Kidney epithelial cell (primary cell): ENCODE measurements around the gene ACE2. TPM values are rescaled to one million over a fixed set of nuclear protein-coding genes. Genes with fewer than 3 reads are reported as not detected.

ENCODE experiments used
- DNase-seq: peaks from one replicate; pipeline ENCODE4 v3.0.0-alpha.2; 2010; ENCODE audit warnings: low read depth
- H3K27me3 ChIP-seq: 2 replicates; pipeline ENCODE4 v1.6.0; 2011; ENCODE audit warnings: low read length; ENCODE audit not compliant: control insufficient read depth, insufficient read depth
- H3K36me3 ChIP-seq: 2 replicates; pipeline ENCODE4 v1.5.1; 2011; ENCODE audit warnings: low read length; ENCODE audit not compliant: control insufficient read depth, insufficient read depth
- H3K4me3 ChIP-seq: 2 replicates; pipeline ENCODE4 v1.5.1; 2011; ENCODE audit warnings: low read depth, mild to moderate bottlenecking, control low read depth, low read length
- total RNA-seq: library from RNA; depleted of rRNA; stranded (reverse); fragments of >200 nt; gene quantifications from 2 replicates; pipeline ENCODE4 v1.2.3, GENCODE V29; 2015
- TF ChIP-seq, protein P1 (sequence below): IDR thresholded peaks from 2 replicates; pipeline ENCODE4 v1.5.1; 2011; ENCODE audit warnings: mild to moderate bottlenecking, moderate library complexity, low read length, control low read depth, inconsistent platforms; ENCODE audit not compliant: insufficient read depth, poor library complexity, severe bottlenecking

Gene ACE2
- total RNA-seq, 1 donor from 2014 or later = not detected

DNA sequence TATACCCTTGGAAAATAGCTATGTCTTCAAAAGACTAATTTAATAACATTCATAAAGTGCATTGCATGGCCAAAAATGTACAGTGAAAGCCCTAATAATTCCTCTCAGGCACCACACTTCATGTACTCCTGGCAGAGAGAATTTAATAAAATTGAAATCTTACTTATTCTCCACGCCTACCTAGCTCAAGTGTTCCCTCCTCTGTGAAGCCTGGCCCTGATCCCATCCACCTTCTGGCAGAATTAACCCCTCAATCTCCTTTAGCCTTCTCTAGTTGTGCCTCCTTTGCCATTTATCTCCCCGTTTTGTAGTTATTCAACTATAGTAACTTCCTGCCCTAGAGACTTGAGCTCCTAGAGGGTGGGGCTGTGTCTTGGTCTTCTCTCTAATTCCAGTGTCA is 26.7 kb downstream of the ACE2 start:
- no peak for DNase-seq
- Histone ChIP-seq H3K36me3 (no peaks in the 10 kb centered on the region), H3K27me3 (no peaks in the 10 kb centered on the region), H3K4me3 (no peak overlapping the region)
- TF ChIP-seq, protein P1, sequence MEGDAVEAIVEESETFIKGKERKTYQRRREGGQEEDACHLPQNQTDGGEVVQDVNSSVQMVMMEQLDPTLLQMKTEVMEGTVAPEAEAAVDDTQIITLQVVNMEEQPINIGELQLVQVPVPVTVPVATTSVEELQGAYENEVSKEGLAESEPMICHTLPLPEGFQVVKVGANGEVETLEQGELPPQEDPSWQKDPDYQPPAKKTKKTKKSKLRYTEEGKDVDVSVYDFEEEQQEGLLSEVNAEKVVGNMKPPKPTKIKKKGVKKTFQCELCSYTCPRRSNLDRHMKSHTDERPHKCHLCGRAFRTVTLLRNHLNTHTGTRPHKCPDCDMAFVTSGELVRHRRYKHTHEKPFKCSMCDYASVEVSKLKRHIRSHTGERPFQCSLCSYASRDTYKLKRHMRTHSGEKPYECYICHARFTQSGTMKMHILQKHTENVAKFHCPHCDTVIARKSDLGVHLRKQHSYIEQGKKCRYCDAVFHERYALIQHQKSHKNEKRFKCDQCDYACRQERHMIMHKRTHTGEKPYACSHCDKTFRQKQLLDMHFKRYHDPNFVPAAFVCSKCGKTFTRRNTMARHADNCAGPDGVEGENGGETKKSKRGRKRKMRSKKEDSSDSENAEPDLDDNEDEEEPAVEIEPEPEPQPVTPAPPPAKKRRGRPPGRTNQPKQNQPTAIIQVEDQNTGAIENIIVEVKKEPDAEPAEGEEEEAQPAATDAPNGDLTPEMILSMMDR = no peak

- peaks cover 4% of the 10 kb centered on the region for H3K27me3 ChIP-seq
- DNase-seq = no peak
- no peaks in the 10 kb centered on the region for H3K36me3 ChIP-seq
- TF ChIP-seq, protein P1 = no peak
- no peak overlapping the region for H3K4me3 ChIP-seq
Measured at GRCh38 chrX:15570145-15570544, 30.6 kb downstream of the ACE2 start.

GRCh38 chrX:15567886-15568616 is 32.7 kb downstream of the ACE2 start:
- no peak for DNase-seq
- Histone ChIP-seq H3K4me3 (no peak overlapping the region), H3K27me3 (peaks cover 6% of the 10 kb centered on the region), H3K36me3 (no peaks in the 10 kb centered on the region)
- TF ChIP-seq, protein P1 = peak; percentile 47

DNA sequence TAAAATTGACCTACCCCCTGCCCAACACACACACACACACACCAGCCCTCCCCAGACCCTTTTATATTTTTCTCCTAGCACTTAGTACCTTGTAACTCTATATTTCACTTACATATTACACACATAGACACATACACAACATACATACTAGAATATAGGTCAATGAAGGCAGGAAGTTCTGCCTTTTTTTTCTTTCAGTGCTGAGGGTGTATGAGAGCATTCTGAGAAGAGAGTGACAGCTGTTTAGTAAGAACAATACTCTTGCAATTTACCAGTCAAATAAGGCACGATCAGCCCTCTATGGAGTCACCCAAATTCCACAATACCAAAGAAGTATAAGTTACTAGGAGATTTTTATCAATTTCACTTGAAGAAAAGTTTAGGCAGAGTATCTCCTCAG is 33.5 kb downstream of the ACE2 start:
- no peak for DNase-seq
- Histone ChIP-seq H3K36me3 (no peaks in the 10 kb centered on the region), H3K4me3 (no peak overlapping the region), H3K27me3 (peaks cover 6% of the 10 kb centered on the region)
- TF ChIP-seq, protein P1 = no peak

DNA sequence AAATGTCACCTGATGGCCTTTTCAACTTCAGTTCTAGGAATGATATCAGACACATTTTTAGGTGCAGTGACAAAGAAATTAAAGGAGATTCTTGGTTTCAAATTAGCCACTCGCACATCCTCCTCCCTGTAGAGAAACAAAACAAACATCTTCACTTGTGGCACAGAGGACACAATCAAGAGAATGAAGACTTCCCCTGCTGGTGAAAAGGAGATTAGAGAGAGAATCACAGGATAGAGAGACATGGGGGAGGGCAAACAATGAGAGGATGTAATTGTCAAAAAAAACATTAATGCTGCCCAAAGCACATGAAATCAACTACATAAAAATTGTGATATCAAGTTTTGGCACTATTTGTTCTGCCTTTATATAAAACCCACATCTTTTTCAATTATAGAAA is 34.5 kb downstream of the ACE2 start:
- TF ChIP-seq, protein P1 = no peak
- DNase-seq = no peak
- H3K27me3 ChIP-seq = peaks cover 6% of the 10 kb centered on the region
- no peaks in the 10 kb centered on the region for H3K36me3 ChIP-seq
- H3K4me3 ChIP-seq = no peak overlapping the region
